GM12891 (cell line): ENCODE results near the gene CEND1.
A peak's percentile ranks its signal among the peaks of the same experiment; 100 is the strongest.

Experiments
- PAX5 ChIP-seq: IDR thresholded peaks from 2 replicates; pipeline ENCODE4 v1.6.1; 2011; ENCODE audit warnings: low read length, moderate library complexity, mild to moderate bottlenecking; ENCODE audit not compliant: insufficient read depth, severe bottlenecking
- POLR2A ChIP-seq: IDR thresholded peaks from 2 replicates; pipeline ENCODE4 v1.6.1; 2011; ENCODE audit warnings: low read depth, low read length, control low read depth
- POLR2AphosphoS5 ChIP-seq: IDR thresholded peaks from 2 replicates; pipeline ENCODE4 v1.6.1; 2011; ENCODE audit warnings: low read depth, low read length, control low read depth
- POU2F2 ChIP-seq: IDR thresholded peaks from 2 replicates; pipeline ENCODE4 v1.6.1; 2011; ENCODE audit warnings: low read depth, mild to moderate bottlenecking, control low read depth, low read length, moderate library complexity
- SPI1 ChIP-seq: IDR thresholded peaks from 2 replicates; pipeline ENCODE4 v1.6.1; 2011; ENCODE audit warnings: low read depth, low read length, control low read depth
- TAF1 ChIP-seq: IDR thresholded peaks from 2 replicates; pipeline ENCODE4 v1.6.1; 2011; ENCODE audit warnings: low read depth, low read length, control low read depth

DNA sequence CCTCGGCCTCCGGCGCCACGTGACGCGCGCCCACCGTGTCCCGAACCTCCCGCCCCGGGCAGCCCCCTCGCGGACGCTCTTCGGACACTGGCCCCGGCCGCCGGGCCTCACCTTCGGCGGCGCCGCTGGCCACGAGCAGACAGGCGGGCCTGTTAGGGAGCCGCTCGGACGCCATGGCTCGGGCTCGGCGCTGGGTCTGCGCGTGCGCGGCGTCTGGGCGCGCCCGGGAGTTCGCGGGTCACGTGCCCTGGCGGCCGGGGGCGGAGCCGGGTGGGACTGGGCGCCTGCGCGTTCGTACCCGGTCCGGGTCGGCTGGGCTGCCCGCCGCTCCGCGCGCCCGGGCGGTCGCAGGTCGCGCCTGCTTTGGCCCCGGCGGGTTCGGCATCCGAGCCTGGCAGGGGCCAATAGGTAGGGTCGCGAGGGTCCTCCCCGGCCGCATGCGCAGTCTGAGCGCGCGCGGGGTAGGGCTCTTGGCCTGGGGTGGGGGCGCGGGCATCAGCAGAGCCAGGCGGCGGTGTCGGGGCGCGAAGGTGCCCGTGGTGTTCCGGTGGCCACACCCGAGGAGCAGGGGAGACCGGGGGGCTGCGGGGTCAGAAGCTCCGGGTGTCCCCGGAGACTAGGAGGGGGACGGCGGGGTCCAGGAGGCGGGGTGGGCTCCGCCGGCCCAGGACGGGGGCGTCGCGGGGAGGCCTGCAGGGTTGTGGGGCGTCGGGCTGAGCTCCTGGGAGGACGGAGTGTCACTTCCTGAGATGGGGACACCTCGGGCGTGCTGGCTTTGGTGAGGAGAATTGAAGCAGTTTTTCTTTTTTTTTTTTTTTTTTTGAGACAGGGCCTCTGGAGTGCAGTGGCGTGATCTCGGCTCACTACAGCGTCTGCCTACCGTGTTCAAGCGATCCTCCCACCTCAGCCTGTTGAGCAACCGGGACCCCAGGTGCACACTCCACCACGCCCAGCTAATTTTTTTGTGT lies 12.3 kb downstream of the CEND1 start, which contains the start of gene GATD1:
- TF ChIP-seq POLR2AphosphoS5 (peak; percentile 56; the same call in 1 of the 2 replicates), TAF1 (peak; percentile 61), POLR2A (peak; percentile 54; the same call in 1 of the 2 replicates), SPI1 (no peak), POU2F2 (no peak), PAX5 (no peak)
